Adrenal gland (tissue), 12 donors: Measurements from ENCODE around the gene ZNF511. TPM values are rescaled to one million over a fixed set of nuclear protein-coding genes. Genes with fewer than 3 reads are reported as not detected.

Experiments used
- DNase-seq, 7 donors: peaks; one replicate each; pipeline ENCODE4 v3.0.0-alpha.2; 2019 to 2020
- H3K27ac ChIP-seq, 5 donors: fragments of 200-600 bp; sonication (generic) in 4 of 5; 1 replicate in 3 of 5; 2 replicates in 2 of 5; pipeline versions ENCODE4 v1.5.1 to v1.8.0; 2016 to 2020; ENCODE audit warnings: mild to moderate bottlenecking in 1 of 5
- H3K27me3 ChIP-seq: fragments of 200-600 bp; 2 replicates; pipeline ENCODE4 v1.8.0; 2021
- H3K36me3 ChIP-seq, 2 donors: fragments of 200-600 bp; replicated peaks in 1 of 2; 1 replicate in 1 of 2; 2 replicates in 1 of 2; pipeline versions ENCODE4 v1.5.1 to v1.8.0; 2018 to 2022
- H3K4me1 ChIP-seq, 2 donors: fragments of 200-600 bp; replicated peaks in 1 of 2; 1 replicate in 1 of 2; 2 replicates in 1 of 2; pipeline versions ENCODE4 v1.5.1 to v1.8.0; 2018 to 2021
- H3K4me3 ChIP-seq, 4 donors: fragments of 200-600 bp; sonication (generic) in 3 of 4; one replicate each; pipeline ENCODE4 v1.5.1; 2016 to 2018
- H3K9me3 ChIP-seq, 3 donors: fragments of 200-600 bp; sonication (generic) in 1 of 3; replicated peaks in 1 of 3; 1 replicate in 2 of 3; 2 replicates in 1 of 3; pipeline versions ENCODE4 v1.5.1 to v1.8.0; 2016 to 2021
- CTCF ChIP-seq, 6 experiments: fragments of 450-650 bp in 4 of 6; fragments of 200-600 bp in 2 of 6; sonication (generic) in 1 of 6; IDR thresholded peaks; 1 replicate in 5 of 6; 2 replicates in 1 of 6; pipeline versions ENCODE4 v1.5.1 to v1.8.0; 2016 to 2021; ENCODE audit warnings: antibody characterized with exemption in 6 of 6, mild to moderate bottlenecking in 2 of 6, moderate library complexity in 1 of 6
- POLR2A ChIP-seq, 2 donors: fragments of 450-650 bp; IDR thresholded peaks; one replicate each; pipeline ENCODE4 v1.6.1; 2017; ENCODE audit warnings: antibody characterized with exemption in 2 of 2, mild to moderate bottlenecking in 2 of 2, moderate library complexity in 1 of 2
- WGBS, 4 donors: extraction: QIAGEN DNeasy Blood & Tissue Kit in 2 of 4; methylation state at CpG; one replicate each; pipeline versions ENCODE4 v1.1.5 to v1.1.7; 2013 to 2017; 5-methylcytosine and 5-hydroxymethylcytosine counted together
- intact Hi-C, 2 donors: fragments of 100-400 bp; cut with DNase I; formaldehyde crosslinking; loops; one replicate each; pipeline versions ENCODE4 v1.14.1 to v1.15.0; 2022 to 2023
- polyA plus RNA-seq, 3 donors: library from polyadenylated mRNA; stranded (reverse); fragments of 200-250 nt in 2 of 3; fragments of 350-450 nt in 1 of 3; fragmentation: Illumina TruSeq in 1 of 3; extraction: RNeasy Lipid Tissue Mini Kit (QIAGEN cat#74804) in 1 of 3; gene quantifications; one replicate each; pipeline ENCODE4 v1.2.3, GENCODE V29; 2013 to 2014
- total RNA-seq, 9 donors: library from RNA; depleted of rRNA in 4 of 9; stranded (reverse); fragments of >200 nt in 4 of 9; fragments of 120-200 nt in 1 of 9; fragmentation: NEBNext Ultra II Directional in 1 of 9; extraction: Animal tissue kit (Norgen Biotek cat#: 25700) in 1 of 9; gene quantifications; one replicate each; pipeline versions ENCODE4 v1.1.0 to v1.2.4, GENCODE V29; 2013 to 2023
- donor health status: healthy with polysubstance abuse.
- donor health status: Bipolar disorder and iron deficiency.
- donor health status: DM: yes; HTN: yes; CAD: no.
- donor health status: DM: no; HTN: no; CAD: no.
- donor health status: DM: no; HTN: no; CAD: no.
- donor health status: DM: yes; HTN: yes; CAD: no.

Gene ZNF511
- total and polyA plus RNA-seq, 12 donors, result 19.6 to 146 (median 39.9) TPM

DNA sequence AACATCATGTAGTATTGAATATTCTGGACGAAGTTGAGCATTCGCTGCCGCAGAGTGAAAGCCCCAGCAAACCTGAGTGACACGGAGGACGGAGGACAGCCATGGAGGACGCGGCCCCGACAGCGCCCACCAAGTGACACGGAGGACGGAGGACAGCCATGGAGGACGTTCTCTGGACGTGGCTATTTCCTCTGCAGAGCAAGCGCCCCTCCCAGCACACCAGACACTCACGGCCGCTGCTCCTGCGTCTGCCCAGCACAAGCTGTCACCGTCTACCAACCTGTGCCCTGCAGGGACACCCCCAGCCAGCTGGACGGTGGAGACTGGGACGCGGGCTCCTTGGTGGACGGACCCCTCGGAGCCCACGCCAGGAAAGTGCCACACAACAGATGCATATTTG is 24.8 kb upstream of the ZNF511 start:
- Histone ChIP-seq H3K27ac (no peak overlapping the region), H3K27me3 (no peaks in the 10 kb centered on the region), H3K9me3 (no peaks in the 10 kb centered on the region), H3K4me1 (peaks cover 0 to under 1% of the 10 kb centered on the region in 2 donors), H3K36me3 (peaks cover 0 to 88% of the 10 kb centered on the region in 2 donors), H3K4me3 (no peak overlapping the region)
- intact Hi-C loops, result no loop called here
- no peak for DNase-seq
- 93 to 98% (median 95%) methylated on average over 17 to 24 of the region's 24 CpGs for WGBS, 4 donors
- TF ChIP-seq POLR2A (IDR thresholded peaks at IDR 0.05), result no peak
- TF ChIP-seq CTCF (IDR thresholded peaks at IDR 0.05), result no peak

DNA sequence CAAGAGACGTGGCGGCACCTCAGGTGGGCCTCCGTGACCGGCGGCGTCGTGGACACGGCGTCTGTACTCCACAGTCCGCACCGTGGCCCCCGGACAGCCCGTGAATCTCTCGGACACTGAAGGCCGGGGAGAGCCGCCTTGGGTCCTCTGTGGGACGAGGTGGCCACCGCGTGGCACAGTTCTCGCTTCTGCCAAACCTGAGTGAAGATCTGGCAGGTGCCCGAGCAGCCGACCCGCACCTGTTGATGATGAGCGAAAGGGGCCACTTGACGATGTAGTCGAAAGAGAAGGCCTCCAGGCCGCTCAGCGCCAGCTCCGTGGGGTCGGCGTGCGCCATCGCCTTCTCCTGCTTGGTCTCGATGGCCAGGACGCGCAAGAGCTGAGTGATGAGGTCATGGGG is 23.5 kb upstream of the ZNF511 start:
- Histone ChIP-seq H3K4me3 (no peak overlapping the region), H3K4me1 (no peaks in the 10 kb centered on the region), H3K9me3 (no peaks in the 10 kb centered on the region), H3K36me3 (peaks cover 0 to 89% of the 10 kb centered on the region in 2 donors), H3K27me3 (no peaks in the 10 kb centered on the region), H3K27ac (no peak overlapping the region)
- intact Hi-C loops, result no loop called here
- no peak for DNase-seq
- WGBS, 4 donors, result 94 to 98% (median 95%) methylated on average over 15 to 36 of the region's 36 CpGs
- TF ChIP-seq POLR2A (IDR thresholded peaks at IDR 0.05), result no peak
- TF ChIP-seq CTCF (IDR thresholded peaks at IDR 0.05), result no peak

GRCh38 chr10:133286366-133286765 is 22.3 kb upstream of the ZNF511 start:
- Histone ChIP-seq H3K27ac (no peak overlapping the region), H3K36me3 (peaks cover 0 to 94% of the 10 kb centered on the region in 2 donors), H3K9me3 (no peaks in the 10 kb centered on the region), H3K4me3 (no peak overlapping the region), H3K4me1 (no peaks in the 10 kb centered on the region), H3K27me3 (no peaks in the 10 kb centered on the region)
- TF ChIP-seq POLR2A (IDR thresholded peaks at IDR 0.05) (no peak), CTCF (IDR thresholded peaks at IDR 0.05) (no peak)
- WGBS, 4 donors, result 88 to 92% (median 91%) methylated on average over 18 of the region's 18 CpGs
- intact Hi-C loops, result no loop called here
- DNase-seq, result no peak

- TF ChIP-seq POLR2A (IDR thresholded peaks at IDR 0.05), result no peak
- Histone ChIP-seq H3K27ac (no peak overlapping the region), H3K4me1 (no peaks in the 10 kb centered on the region), H3K9me3 (no peaks in the 10 kb centered on the region), H3K27me3 (no peaks in the 10 kb centered on the region), H3K4me3 (no peak overlapping the region), H3K36me3 (peaks cover 0 to 85% of the 10 kb centered on the region in 2 donors)
- 90 to 97% (median 93%) methylated on average over 28 to 46 of the region's 46 CpGs for WGBS, 4 donors
- DNase-seq, result no peak
- intact Hi-C loops, result no loop called here
These were observed 20.7 kb upstream of the ZNF511 start for GRCh38 chr10:133287832-133288500.

GRCh38 chr10:133289761-133290160 is 19.0 kb upstream of the ZNF511 start:
- Histone ChIP-seq H3K27ac (no peak overlapping the region), H3K4me3 (no peak overlapping the region), H3K9me3 (no peaks in the 10 kb centered on the region), H3K4me1 (no peaks in the 10 kb centered on the region), H3K36me3 (peaks cover 0 to 83% of the 10 kb centered on the region in 2 donors), H3K27me3 (no peaks in the 10 kb centered on the region)
- TF ChIP-seq POLR2A (IDR thresholded peaks at IDR 0.05) (no peak), CTCF (IDR thresholded peaks at IDR 0.05) (no peak)
- intact Hi-C loops, result no loop called here
- DNase-seq, result no peak
- WGBS, 4 donors, result 90 to 96% (median 95%) methylated on average over 17 to 24 of the region's 24 CpGs
